Measurements from ENCODE around the gene PDZRN3. TPM values are rescaled to one million over a fixed set of nuclear protein-coding genes. Genes with fewer than 3 reads are reported as not detected.

Gene PDZRN3
- total and polyA plus RNA-seq, 8 donors: 20.0 to 88.6 (median 62.3) TPM

DNA sequence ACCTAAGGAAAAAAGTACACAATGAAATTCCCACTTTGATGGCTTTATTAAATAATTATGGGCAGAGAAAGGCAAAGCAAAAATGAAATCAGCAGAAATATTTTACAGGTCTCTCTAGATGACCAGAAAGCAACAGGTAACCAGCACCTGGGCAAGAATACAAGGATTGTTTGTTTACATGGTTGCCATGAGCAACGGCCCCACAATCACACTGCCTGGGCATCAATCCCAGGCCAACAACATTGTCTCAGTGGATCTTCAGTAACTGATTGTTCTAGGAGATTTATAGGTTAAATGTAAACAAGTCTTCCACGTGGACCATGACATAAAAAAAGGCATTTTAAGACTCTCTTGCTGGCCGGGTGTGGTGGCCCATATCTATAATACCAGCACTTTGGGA, 82.6 kb downstream of the PDZRN3 start:
- no peaks in the 10 kb centered on the region for H3K27me3 ChIP-seq
- no peaks in the 10 kb centered on the region for H3K36me3 ChIP-seq
- no peak overlapping the region for H3K4me3 ChIP-seq
- H3K27ac ChIP-seq: no peak overlapping the region
- ATAC-seq (peak; percentile 70), DNase-seq (no peak)
- no peaks in the 10 kb centered on the region for H3K4me1 ChIP-seq
- TF ChIP-seq, protein P1, sequence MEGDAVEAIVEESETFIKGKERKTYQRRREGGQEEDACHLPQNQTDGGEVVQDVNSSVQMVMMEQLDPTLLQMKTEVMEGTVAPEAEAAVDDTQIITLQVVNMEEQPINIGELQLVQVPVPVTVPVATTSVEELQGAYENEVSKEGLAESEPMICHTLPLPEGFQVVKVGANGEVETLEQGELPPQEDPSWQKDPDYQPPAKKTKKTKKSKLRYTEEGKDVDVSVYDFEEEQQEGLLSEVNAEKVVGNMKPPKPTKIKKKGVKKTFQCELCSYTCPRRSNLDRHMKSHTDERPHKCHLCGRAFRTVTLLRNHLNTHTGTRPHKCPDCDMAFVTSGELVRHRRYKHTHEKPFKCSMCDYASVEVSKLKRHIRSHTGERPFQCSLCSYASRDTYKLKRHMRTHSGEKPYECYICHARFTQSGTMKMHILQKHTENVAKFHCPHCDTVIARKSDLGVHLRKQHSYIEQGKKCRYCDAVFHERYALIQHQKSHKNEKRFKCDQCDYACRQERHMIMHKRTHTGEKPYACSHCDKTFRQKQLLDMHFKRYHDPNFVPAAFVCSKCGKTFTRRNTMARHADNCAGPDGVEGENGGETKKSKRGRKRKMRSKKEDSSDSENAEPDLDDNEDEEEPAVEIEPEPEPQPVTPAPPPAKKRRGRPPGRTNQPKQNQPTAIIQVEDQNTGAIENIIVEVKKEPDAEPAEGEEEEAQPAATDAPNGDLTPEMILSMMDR (IDR thresholded peaks at IDR 0.05): no peak
- intact Hi-C loops (cut with DNase I): no loop called here
- H3K9me3 ChIP-seq: no peaks in the 10 kb centered on the region

DNA sequence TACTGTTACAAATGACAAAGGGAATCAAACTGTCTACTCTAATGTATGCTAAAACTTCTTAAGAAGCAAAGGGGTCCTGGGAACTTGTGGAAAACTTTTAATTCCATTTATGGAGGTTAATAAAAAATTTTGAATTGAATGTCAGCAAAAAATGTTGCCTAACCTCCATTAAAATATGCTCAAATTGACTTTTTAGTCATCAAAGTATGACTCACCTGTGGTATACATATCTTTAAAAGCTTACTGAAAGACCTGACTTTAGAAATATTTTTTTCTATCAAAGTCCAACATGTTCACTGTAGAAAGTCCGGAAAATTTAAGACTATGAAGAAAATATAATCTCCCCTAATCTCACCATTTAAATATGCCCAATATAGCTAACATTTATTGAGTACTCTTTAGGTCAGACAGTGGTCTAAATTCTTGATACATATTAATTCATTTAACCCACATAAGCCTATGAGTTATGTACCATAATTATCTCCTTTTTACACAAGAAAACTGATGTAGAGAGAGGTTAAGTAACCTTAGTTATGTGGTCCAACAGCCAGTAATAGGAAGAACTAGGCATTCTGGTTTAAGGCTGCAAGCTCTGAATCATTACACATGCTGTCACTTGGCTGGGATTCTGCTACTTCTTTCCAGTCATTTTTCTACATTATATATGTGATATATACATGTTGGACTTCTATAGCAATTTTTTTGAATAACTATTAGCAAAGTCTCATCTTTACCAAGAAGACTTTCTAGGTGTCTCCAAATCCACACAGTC, 83.6 kb downstream of the PDZRN3 start:
- intact Hi-C loops (cut with DNase I): no loop called here
- Histone ChIP-seq H3K9me3 (no peaks in the 10 kb centered on the region), H3K27ac (no peak overlapping the region), H3K36me3 (no peaks in the 10 kb centered on the region), H3K4me1 (no peaks in the 10 kb centered on the region), H3K4me3 (no peak overlapping the region), H3K27me3 (no peaks in the 10 kb centered on the region)
- no peak for ATAC-seq
- no peak for DNase-seq
- TF ChIP-seq, protein P1 (IDR thresholded peaks at IDR 0.05): no peak

DNA sequence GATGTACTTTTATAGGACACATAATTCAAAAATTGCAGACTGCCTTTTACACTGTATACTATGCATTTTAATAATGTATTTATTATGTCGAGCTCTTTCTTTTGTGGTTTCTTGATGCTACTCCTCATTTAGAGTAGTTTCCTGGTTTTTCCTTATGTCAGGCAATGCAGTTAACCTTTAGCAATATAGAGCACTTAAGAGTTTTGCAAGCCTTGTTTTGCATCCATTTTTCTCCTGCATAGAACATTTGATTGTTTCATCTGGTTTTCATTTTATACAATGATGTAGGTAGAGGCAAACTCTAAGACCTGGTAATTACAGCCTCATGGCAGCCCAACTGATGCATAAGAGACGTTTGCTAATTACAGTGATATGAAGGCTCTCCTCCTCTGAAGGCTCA, 86.3 kb downstream of the PDZRN3 start:
- ATAC-seq (no peak), DNase-seq (no peak)
- no peak overlapping the region for H3K4me3 ChIP-seq
- no peaks in the 10 kb centered on the region for H3K27me3 ChIP-seq
- H3K4me1 ChIP-seq: no peaks in the 10 kb centered on the region
- intact Hi-C loops (cut with DNase I): no loop called here
- H3K36me3 ChIP-seq: no peaks in the 10 kb centered on the region
- H3K27ac ChIP-seq: no peak overlapping the region
- H3K9me3 ChIP-seq: no peaks in the 10 kb centered on the region
- TF ChIP-seq, protein P1 (IDR thresholded peaks at IDR 0.05): no peak

DNA sequence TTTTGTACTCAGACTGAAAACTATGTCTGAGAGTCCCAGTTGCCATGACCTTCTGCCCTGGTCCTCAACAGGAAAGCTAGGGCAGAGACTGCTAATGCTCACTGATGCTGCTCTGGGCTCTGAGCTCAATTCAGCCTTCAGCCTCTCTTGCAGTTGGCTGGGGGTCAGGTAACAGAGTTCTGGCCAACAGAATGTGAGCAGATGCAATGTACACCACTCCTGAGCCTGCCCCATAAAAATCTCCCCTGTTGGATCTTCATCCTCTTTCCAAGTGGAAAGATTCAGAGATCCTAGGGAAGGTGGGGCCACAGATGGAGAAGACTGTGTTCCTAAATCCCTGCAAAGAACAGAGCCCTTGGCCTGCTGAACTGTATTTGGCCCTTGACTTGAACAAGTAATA, 87.8 kb downstream of the PDZRN3 start:
- Histone ChIP-seq H3K9me3 (no peaks in the 10 kb centered on the region), H3K36me3 (no peaks in the 10 kb centered on the region), H3K27me3 (no peaks in the 10 kb centered on the region), H3K27ac (no peak overlapping the region), H3K4me1 (no peaks in the 10 kb centered on the region), H3K4me3 (no peak overlapping the region)
- intact Hi-C loops (cut with DNase I): no loop called here
- ATAC-seq (no peak), DNase-seq (no peak)
- TF ChIP-seq, protein P1 (IDR thresholded peaks at IDR 0.05): no peak

DNA sequence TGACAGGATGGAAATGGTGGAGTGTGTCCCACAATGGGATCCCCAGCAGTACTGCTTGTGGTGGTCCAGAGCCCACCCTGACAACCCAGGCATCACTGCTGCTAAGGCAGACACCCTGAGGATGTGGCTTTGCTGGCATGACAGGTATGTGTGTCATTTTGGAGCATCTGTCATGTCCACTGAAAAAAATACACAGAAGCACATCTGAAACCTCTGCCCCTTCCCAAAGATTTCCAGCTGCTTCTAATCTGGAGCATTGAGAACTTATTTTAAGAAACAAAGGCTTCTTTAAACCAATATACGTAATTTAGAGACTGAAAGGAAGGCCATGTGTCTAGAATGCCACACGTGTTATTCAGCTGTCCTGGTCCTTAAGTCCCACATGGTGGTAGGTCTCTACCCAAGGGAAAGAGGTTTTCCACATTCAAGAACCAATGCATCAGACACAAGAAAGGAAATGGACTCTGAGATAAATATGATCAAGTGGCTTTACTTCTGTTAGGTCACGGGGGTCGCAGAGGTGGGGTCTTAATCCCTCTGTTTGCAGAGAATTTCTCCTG, 88.3 kb downstream of the PDZRN3 start:
- Histone ChIP-seq H3K9me3 (no peaks in the 10 kb centered on the region), H3K4me1 (no peaks in the 10 kb centered on the region), H3K4me3 (no peak overlapping the region), H3K36me3 (no peaks in the 10 kb centered on the region), H3K27me3 (no peaks in the 10 kb centered on the region), H3K27ac (no peak overlapping the region)
- ATAC-seq (no peak), DNase-seq (no peak)
- TF ChIP-seq, protein P1 (IDR thresholded peaks at IDR 0.05): no peak
- intact Hi-C loops (cut with DNase I): no loop called here

Measured in left lung (tissue), 10 donors.